Non-pigmented ciliary epithelial cell (primary cell): Measurements from ENCODE around the gene MRPS18B.
"Not testable (repeated sequence)": the region's sequence is repeated elsewhere in the genome, so short reads cannot be mapped to it uniquely, and the experiment has no call there.

Source experiments
- DNase-seq: peaks from one replicate; pipeline ENCODE4 v3.0.0-alpha.2; 2010; ENCODE audit warnings: low read depth

The MRPS18B gene

GRCh38 chr6:30643656-30644055 lies 26.0 kb downstream of the MRPS18B start:
- DNase-seq, result no peak

- no peak for DNase-seq
Measured at GRCh38 chr6:30644769-30645168, 27.1 kb downstream of the MRPS18B start.

- no peak for DNase-seq
Measured at GRCh38 chr6:30645989-30646388, 28.3 kb downstream of the MRPS18B start.

GRCh38 chr6:30646450-30647241 lies 29.0 kb downstream of the MRPS18B start, which contains the start of gene C6orf136:
TSS of gene C6orf136 (plus strand) at chr6:30647133. CDS start at chr6:30647232, 99 bp downstream.
- DNase-seq, result peak; percentile 59

- DNase-seq, result no peak
Measured at GRCh38 chr6:30647242-30648116, 29.8 kb downstream of the MRPS18B start.

GRCh38 chr6:30651143-30651542 lies 33.5 kb downstream of the MRPS18B start:
- DNase-seq, result no peak

- DNase-seq, result no peak
Measured at GRCh38 chr6:30654798-30655742, 37.4 kb downstream of the MRPS18B start.

- DNase-seq, result no peak
Measured at GRCh38 chr6:30655743-30656094, 38.1 kb downstream of the MRPS18B start.

GRCh38 chr6:30656513-30656912 lies 38.9 kb downstream of the MRPS18B start:
- no peak for DNase-seq

- DNase-seq, result no peak
Measured at GRCh38 chr6:30657454-30657853, 39.8 kb downstream of the MRPS18B start.

GRCh38 chr6:30657922-30658321 lies 40.3 kb downstream of the MRPS18B start:
- not testable (repeated sequence) for DNase-seq

- no peak for DNase-seq
Measured at GRCh38 chr6:30664994-30665767, 47.5 kb downstream of the MRPS18B start.

GRCh38 chr6:30666300-30666699 lies 48.7 kb downstream of the MRPS18B start:
- DNase-seq, result not testable (repeated sequence)

GRCh38 chr6:30670760-30671527 lies 53.3 kb downstream of the MRPS18B start:
- DNase-seq, result no peak

- DNase-seq, result peak; percentile 92
Measured at GRCh38 chr6:30672445-30673253, 55.0 kb downstream of the MRPS18B start, which contains the start of gene DHX16. TSS of gene DHX16 (minus strand) at chr6:30673006. CDS start at chr6:30672841, 165 bp downstream.
